Neural cell (in vitro differentiated cells): ENCODE data around the gene FARP2. TPM values are rescaled to one million over a fixed set of nuclear protein-coding genes. Genes with fewer than 3 reads are reported as not detected.

Source experiments
- H2AFZ ChIP-seq: fragments of 200-600, 300-800 bp; sonication (generic), shearing (Covaris generic); 2 replicates; pipeline ENCODE4 v1.6.0; 2014; ENCODE audit warnings: low read depth, mild to moderate bottlenecking, antibody characterized with exemption, low read length, moderate library complexity
- H3F3A ChIP-seq: fragments of 200-600 bp; shearing (Covaris generic); 2 replicates; pipeline ENCODE4 v1.6.1; 2016; ENCODE audit warnings: mild to moderate bottlenecking, moderate library complexity, mixed read lengths, antibody characterized with exemption, low read length; ENCODE audit not compliant: insufficient read depth, poor library complexity, severe bottlenecking
- H3K27ac ChIP-seq: fragments of 200-600, 300-800 bp; sonication (generic), shearing (Covaris generic); 2 replicates; pipeline ENCODE4 v1.5.1; 2014; ENCODE audit warnings: mild to moderate bottlenecking, low read length, moderate library complexity
- H3K27me3 ChIP-seq: fragments of 300-800, 200-600 bp; sonication (generic), shearing (Covaris generic); 2 replicates; pipeline ENCODE4 v1.6.0; 2014; ENCODE audit warnings: mild to moderate bottlenecking, low read depth, low read length, moderate library complexity; ENCODE audit not compliant: insufficient read depth
- H3K36me3 ChIP-seq: fragments of 300-800, 200-600 bp; sonication (generic), shearing (Covaris generic); 2 replicates; pipeline ENCODE4 v1.5.1; 2014; ENCODE audit warnings: mild to moderate bottlenecking, antibody characterized with exemption, low read length, moderate library complexity; ENCODE audit not compliant: insufficient read depth
- H3K4me2 ChIP-seq: fragments of 300-800, 200-600 bp; sonication (generic), shearing (Covaris generic); 2 replicates; pipeline ENCODE4 v1.6.0; 2014; ENCODE audit warnings: mild to moderate bottlenecking, low read length
- H3K4me3 ChIP-seq: fragments of 300-800, 200-600 bp; sonication (generic), shearing (Covaris generic); 2 replicates; pipeline ENCODE4 v1.5.1; 2014; ENCODE audit warnings: mild to moderate bottlenecking, low read length, moderate library complexity
- H3K79me2 ChIP-seq: fragments of 200-600 bp; shearing (Covaris generic); replicated peaks from 2 replicates; pipeline ENCODE4 v1.6.0; 2014; ENCODE audit warnings: mild to moderate bottlenecking, low read length, moderate library complexity; ENCODE audit not compliant: insufficient read depth
- H3K9ac ChIP-seq: fragments of 300-800, 200-600 bp; sonication (generic), shearing (Covaris generic); 2 replicates; pipeline ENCODE4 v1.6.1; 2016; ENCODE audit warnings: mild to moderate bottlenecking, low read length, mixed read lengths
- H3K9me2 ChIP-seq: fragments of 200-600 bp; shearing (Covaris generic); 2 replicates; pipeline ENCODE4 v1.6.1; 2016; ENCODE audit warnings: mild to moderate bottlenecking, low read length, mixed read lengths; ENCODE audit not compliant: insufficient read depth
- H3K9me3 ChIP-seq: fragments of 200-600, 300-800 bp; sonication (generic), shearing (Covaris generic); 2 replicates; pipeline ENCODE4 v1.6.1; 2016; ENCODE audit warnings: mild to moderate bottlenecking, mixed run types, low read length, moderate library complexity, mixed read lengths
- H4K20me1 ChIP-seq: fragments of 200-600 bp; shearing (Covaris generic); 2 replicates; pipeline ENCODE4 v1.6.1; 2016; ENCODE audit warnings: mild to moderate bottlenecking, mixed run types; ENCODE audit not compliant: insufficient read depth
- EP300 ChIP-seq: fragments of 450-650 bp; conservative IDR thresholded peaks from 2 replicates; pipeline ENCODE4 v1.6.1; 2014; ENCODE audit warnings: antibody characterized with exemption, mild to moderate bottlenecking, moderate library complexity; ENCODE audit not compliant: poor library complexity, severe bottlenecking
- EZH2 ChIP-seq: fragments of 200-600, 300-800 bp; shearing (Covaris generic), sonication (generic); IDR thresholded peaks from 2 replicates; pipeline ENCODE4 v1.6.1; 2014; ENCODE audit warnings: antibody characterized with exemption, low read length, borderline replicate concordance, mild to moderate bottlenecking; ENCODE audit not compliant: insufficient read depth, poor library complexity, severe bottlenecking
- MXI1 ChIP-seq: fragments of 450-650 bp; conservative IDR thresholded peaks from 2 replicates; pipeline ENCODE4 v1.6.1; 2014; ENCODE audit warnings: antibody characterized with exemption, mild to moderate bottlenecking; ENCODE audit not compliant: poor library complexity, severe bottlenecking
- POLR2AphosphoS5 ChIP-seq: IDR thresholded peaks from 2 replicates; pipeline ENCODE4 v1.6.1; 2012
- RAD21 ChIP-seq: fragments of 450-650 bp; conservative IDR thresholded peaks from 2 replicates; pipeline ENCODE4 v1.6.1; 2014; ENCODE audit warnings: antibody characterized with exemption, mild to moderate bottlenecking, moderate library complexity
- SMC3 ChIP-seq: fragments of 450-650 bp; conservative IDR thresholded peaks from 2 replicates; pipeline ENCODE4 v1.6.1; 2014; ENCODE audit warnings: antibody characterized with exemption, mild to moderate bottlenecking, moderate library complexity; ENCODE audit not compliant: poor library complexity
- TAF1 ChIP-seq: IDR thresholded peaks from 2 replicates; pipeline ENCODE4 v1.6.1; 2012; ENCODE audit warnings: low read depth
- polyA plus RNA-seq: library from polyadenylated mRNA; depleted of rRNA; stranded (reverse); fragments of >200 nt; gene quantifications from 2 replicates; pipeline ENCODE4 v1.2.3, GENCODE V29; 2014
- TF ChIP-seq, protein P1 (sequence below): IDR thresholded peaks from 2 replicates; pipeline ENCODE4 v1.6.1; 2012; ENCODE audit warnings: borderline replicate concordance
- TF ChIP-seq, protein P2 (sequence below): fragments of 450-650 bp; IDR thresholded peaks from 2 replicates; pipeline ENCODE4 v1.5.1; 2014; ENCODE audit warnings: antibody characterized with exemption, mild to moderate bottlenecking, moderate library complexity; ENCODE audit not compliant: poor library complexity, severe bottlenecking

The FARP2 gene
- polyA plus RNA-seq, 1 donor from 2014 or later, result 13.3 TPM

DNA sequence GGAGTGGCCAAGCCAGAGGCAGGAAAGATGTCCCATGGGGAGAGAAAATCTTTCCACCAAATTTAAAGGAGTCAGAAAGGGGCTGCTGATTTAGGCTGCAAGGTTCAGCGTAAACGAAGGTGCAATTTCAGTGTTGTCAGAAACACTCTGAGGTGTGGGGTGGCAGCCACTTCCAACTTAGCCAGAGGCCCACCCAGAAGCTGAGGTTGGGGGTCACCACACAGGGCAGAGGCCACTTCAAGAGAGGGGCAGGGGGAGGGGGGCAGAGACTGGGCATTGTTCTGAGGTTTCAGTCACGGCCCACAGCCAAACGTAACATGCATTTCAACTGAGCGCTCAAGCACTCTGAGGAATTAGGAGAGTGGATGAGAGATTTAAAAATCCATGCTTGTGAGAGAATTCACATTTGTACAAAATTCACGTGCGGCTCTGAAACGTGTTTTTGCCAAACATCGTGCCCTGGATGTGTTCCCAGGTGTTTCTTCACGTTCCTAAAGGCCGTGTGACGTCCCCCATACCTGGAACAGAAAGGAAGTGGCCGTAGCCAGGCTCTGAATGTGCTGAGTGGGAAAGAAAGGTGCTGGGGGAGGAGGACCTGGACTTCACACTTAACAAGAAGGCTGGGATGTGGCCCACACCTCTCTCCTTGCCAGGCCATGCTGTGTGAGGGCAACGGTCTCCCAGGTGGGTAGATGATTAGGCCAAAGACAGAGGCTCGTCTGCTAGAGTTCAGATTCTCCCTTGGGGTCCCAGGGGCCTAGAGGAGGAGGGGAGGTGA is 182.9 kb downstream of the FARP2 start:
- H3F3A ChIP-seq, result no peaks in the 10 kb centered on the region
- H3K27me3 ChIP-seq, result peaks cover 28% of the 10 kb centered on the region
- no peak overlapping the region for H3K9ac ChIP-seq
- H3K4me3 ChIP-seq, result no peak overlapping the region
- no peaks in the 10 kb centered on the region for H3K9me3 ChIP-seq
- H3K36me3 ChIP-seq, result no peaks in the 10 kb centered on the region
- H3K9me2 ChIP-seq, result no peaks in the 10 kb centered on the region
- H3K4me2 ChIP-seq, result no peak overlapping the region
- no peaks in the 10 kb centered on the region for H3K79me2 ChIP-seq
- no peaks in the 10 kb centered on the region for H4K20me1 ChIP-seq
- no peak overlapping the region for H2AFZ ChIP-seq
- no peak overlapping the region for H3K27ac ChIP-seq
- TF ChIP-seq, protein P1, sequence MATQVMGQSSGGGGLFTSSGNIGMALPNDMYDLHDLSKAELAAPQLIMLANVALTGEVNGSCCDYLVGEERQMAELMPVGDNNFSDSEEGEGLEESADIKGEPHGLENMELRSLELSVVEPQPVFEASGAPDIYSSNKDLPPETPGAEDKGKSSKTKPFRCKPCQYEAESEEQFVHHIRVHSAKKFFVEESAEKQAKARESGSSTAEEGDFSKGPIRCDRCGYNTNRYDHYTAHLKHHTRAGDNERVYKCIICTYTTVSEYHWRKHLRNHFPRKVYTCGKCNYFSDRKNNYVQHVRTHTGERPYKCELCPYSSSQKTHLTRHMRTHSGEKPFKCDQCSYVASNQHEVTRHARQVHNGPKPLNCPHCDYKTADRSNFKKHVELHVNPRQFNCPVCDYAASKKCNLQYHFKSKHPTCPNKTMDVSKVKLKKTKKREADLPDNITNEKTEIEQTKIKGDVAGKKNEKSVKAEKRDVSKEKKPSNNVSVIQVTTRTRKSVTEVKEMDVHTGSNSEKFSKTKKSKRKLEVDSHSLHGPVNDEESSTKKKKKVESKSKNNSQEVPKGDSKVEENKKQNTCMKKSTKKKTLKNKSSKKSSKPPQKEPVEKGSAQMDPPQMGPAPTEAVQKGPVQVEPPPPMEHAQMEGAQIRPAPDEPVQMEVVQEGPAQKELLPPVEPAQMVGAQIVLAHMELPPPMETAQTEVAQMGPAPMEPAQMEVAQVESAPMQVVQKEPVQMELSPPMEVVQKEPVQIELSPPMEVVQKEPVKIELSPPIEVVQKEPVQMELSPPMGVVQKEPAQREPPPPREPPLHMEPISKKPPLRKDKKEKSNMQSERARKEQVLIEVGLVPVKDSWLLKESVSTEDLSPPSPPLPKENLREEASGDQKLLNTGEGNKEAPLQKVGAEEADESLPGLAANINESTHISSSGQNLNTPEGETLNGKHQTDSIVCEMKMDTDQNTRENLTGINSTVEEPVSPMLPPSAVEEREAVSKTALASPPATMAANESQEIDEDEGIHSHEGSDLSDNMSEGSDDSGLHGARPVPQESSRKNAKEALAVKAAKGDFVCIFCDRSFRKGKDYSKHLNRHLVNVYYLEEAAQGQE, result no peak
- TF ChIP-seq POLR2AphosphoS5 (no peak), SMC3 (no peak), EP300 (no peak)

DNA sequence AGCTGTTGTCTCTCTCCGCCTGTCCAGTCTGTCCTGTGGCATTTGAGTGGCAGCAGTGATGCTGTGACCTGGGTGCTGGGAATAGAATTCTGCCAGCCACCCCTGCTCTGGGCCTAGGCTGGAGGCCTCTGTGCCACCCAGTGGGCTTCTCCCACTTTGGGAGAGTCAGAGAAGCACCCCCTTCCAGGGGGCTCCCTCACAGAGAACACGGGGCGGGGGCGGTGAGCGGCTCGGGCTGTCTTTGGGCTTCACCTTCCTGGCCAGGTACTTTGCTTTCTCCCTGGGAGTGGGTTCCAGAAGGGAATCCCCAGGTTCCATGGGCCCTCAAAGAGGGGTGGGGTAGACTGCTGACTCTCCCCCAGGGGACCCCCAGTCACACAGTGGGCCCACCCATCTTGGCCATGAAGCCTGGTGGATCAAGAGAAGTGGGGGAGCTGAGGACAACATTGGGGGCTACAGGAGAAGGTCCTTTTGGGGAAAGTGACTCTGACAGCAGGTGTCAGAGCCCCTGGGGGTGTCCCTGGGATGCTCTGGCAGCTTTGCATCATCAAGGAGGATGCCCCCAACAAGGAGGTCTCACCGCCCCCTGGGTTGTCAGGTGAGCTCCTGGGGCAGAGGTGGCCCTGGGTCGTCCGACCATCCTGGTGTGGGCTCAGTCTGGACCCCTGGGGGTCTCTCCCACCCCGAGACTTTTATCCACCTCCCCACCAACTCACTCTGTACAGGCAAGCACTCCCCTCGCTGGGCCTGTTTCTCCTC is 183.7 kb downstream of the FARP2 start:
- no peak overlapping the region for H3K4me2 ChIP-seq
- TF ChIP-seq TAF1 (no peak), EZH2 (no peak), EP300 (no peak), MXI1 (no peak), SMC3 (no peak), RAD21 (no peak), POLR2AphosphoS5 (no peak)
- TF ChIP-seq, protein P1, result no peak
- TF ChIP-seq, protein P2, sequence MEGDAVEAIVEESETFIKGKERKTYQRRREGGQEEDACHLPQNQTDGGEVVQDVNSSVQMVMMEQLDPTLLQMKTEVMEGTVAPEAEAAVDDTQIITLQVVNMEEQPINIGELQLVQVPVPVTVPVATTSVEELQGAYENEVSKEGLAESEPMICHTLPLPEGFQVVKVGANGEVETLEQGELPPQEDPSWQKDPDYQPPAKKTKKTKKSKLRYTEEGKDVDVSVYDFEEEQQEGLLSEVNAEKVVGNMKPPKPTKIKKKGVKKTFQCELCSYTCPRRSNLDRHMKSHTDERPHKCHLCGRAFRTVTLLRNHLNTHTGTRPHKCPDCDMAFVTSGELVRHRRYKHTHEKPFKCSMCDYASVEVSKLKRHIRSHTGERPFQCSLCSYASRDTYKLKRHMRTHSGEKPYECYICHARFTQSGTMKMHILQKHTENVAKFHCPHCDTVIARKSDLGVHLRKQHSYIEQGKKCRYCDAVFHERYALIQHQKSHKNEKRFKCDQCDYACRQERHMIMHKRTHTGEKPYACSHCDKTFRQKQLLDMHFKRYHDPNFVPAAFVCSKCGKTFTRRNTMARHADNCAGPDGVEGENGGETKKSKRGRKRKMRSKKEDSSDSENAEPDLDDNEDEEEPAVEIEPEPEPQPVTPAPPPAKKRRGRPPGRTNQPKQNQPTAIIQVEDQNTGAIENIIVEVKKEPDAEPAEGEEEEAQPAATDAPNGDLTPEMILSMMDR, result no peak
- H3K27me3 ChIP-seq, result peaks cover 28% of the 10 kb centered on the region
- no peaks in the 10 kb centered on the region for H3K9me3 ChIP-seq
- H3F3A ChIP-seq, result no peaks in the 10 kb centered on the region
- H2AFZ ChIP-seq, result no peak overlapping the region
- H3K79me2 ChIP-seq, result no peaks in the 10 kb centered on the region
- no peak overlapping the region for H3K27ac ChIP-seq
- no peak overlapping the region for H3K9ac ChIP-seq
- no peak overlapping the region for H3K4me3 ChIP-seq
- no peaks in the 10 kb centered on the region for H3K36me3 ChIP-seq
- H3K9me2 ChIP-seq, result no peaks in the 10 kb centered on the region
- no peaks in the 10 kb centered on the region for H4K20me1 ChIP-seq
